WTC11 (cell line): Measurements from ENCODE around the gene PRR19. TPM values are rescaled to one million over a fixed set of nuclear protein-coding genes. Genes with fewer than 3 reads are reported as not detected.

Source experiments
- ATAC-seq: fragments of 200-7000 bp; cut with Tn5 transposase; 2 replicates; pipeline ENCODE4 v1.10.0; 2021; ENCODE audit warnings: mild to moderate bottlenecking, moderate library complexity
- CTCF ChIA-PET: fragments of 300-600 bp; sonication (Branson Sonifier 250); formaldehyde crosslinking; loops from one replicate; lab custom pipeline; 2021; ENCODE audit warnings: antibody characterized with exemption; lab: Charles Lee
- POLR2A ChIA-PET: fragments of 350-600 bp; sonication (Branson Sonifier 250); formaldehyde crosslinking; loops from one replicate; lab custom pipeline; 2021; ENCODE audit warnings: antibody characterized with exemption; lab: Charles Lee
- DNase-seq: peaks from one replicate; pipeline ENCODE4 v3.0.0; 2021; ENCODE audit warnings: low spot score
- H3K27ac Mint-ChIP-seq: 2 replicates; pipeline ENCODE4 v1.8.0; 2021; ENCODE audit warnings: mixed read lengths
- H3K27me3 Mint-ChIP-seq: 2 replicates; pipeline ENCODE4 v1.8.0; 2021; ENCODE audit warnings: low read depth, mild to moderate bottlenecking, moderate library complexity, mixed read lengths
- H3K36me3 Mint-ChIP-seq: 2 replicates; pipeline ENCODE4 v1.8.0; 2021; ENCODE audit warnings: mixed read lengths
- H3K4me1 Mint-ChIP-seq: 2 replicates; pipeline ENCODE4 v1.8.0; 2022; ENCODE audit warnings: mixed read lengths
- H3K4me3 Mint-ChIP-seq: 2 replicates; pipeline ENCODE4 v1.8.0; 2021; ENCODE audit warnings: mild to moderate bottlenecking, moderate library complexity, mixed read lengths
- H3K9me3 Mint-ChIP-seq: 2 replicates; pipeline ENCODE4 v1.8.0; 2021; ENCODE audit warnings: mixed read lengths
- ARID4B ChIP-seq: sonication (generic); formaldehyde crosslinking; IDR thresholded peaks from 2 replicates; pipeline ENCODE4 v1.8.0; 2023; ENCODE audit warnings: missing genetic modification reagents, mild to moderate bottlenecking, borderline replicate concordance
- CTCF ChIP-seq: fragments of 200-600 bp; IDR thresholded peaks from 2 replicates; pipeline ENCODE4 v1.8.0; 2022; ENCODE audit warnings: antibody characterized with exemption
- ESRRA ChIP-seq: sonication (generic); formaldehyde crosslinking; IDR thresholded peaks from 2 replicates; pipeline ENCODE4 v1.8.1; 2022; ENCODE audit warnings: mild to moderate bottlenecking, missing genetic modification reagents, borderline replicate concordance
- ETV6 ChIP-seq: sonication (generic); formaldehyde crosslinking; IDR thresholded peaks from 2 replicates; pipeline ENCODE4 v1.8.1; 2022; ENCODE audit warnings: mild to moderate bottlenecking, missing genetic modification reagents
- FOXK1 ChIP-seq: sonication (generic); formaldehyde crosslinking; IDR thresholded peaks from 2 replicates; pipeline ENCODE4 v1.8.0; 2022; ENCODE audit warnings: mild to moderate bottlenecking, moderate library complexity, missing genetic modification reagents
- FOXP4 ChIP-seq: sonication (generic); formaldehyde crosslinking; IDR thresholded peaks from 2 replicates; pipeline ENCODE4 v1.8.0; 2022; ENCODE audit warnings: mild to moderate bottlenecking, missing genetic modification reagents
- IRF2 ChIP-seq: sonication (generic); formaldehyde crosslinking; IDR thresholded peaks from 2 replicates; pipeline ENCODE4 v1.8.0; 2022; ENCODE audit warnings: low read depth, missing genetic modification reagents, borderline replicate concordance
- JAZF1 ChIP-seq: fragments of 250-450 bp; sonication (Bioruptor Pico); IDR thresholded peaks from 2 replicates; pipeline ENCODE4 v1.9.0; 2021; ENCODE audit warnings: moderate library complexity, mild to moderate bottlenecking, inconsistent platforms
- KAT7 ChIP-seq: sonication (generic); formaldehyde crosslinking; IDR thresholded peaks from 2 replicates; pipeline ENCODE4 v1.8.1; 2023; ENCODE audit warnings: missing genetic modification reagents, mild to moderate bottlenecking, borderline replicate concordance
- NFATC4 ChIP-seq: fragments of 250-450 bp; sonication (Bioruptor Pico); IDR thresholded peaks from 2 replicates; pipeline ENCODE4 v1.9.0; 2021; ENCODE audit warnings: mild to moderate bottlenecking
- PRRX2 ChIP-seq: fragments of 250-450 bp; sonication (Bioruptor Pico); IDR thresholded peaks from 2 replicates; pipeline ENCODE4 v1.8.0; 2021; ENCODE audit warnings: mild to moderate bottlenecking
- TEAD4 ChIP-seq: sonication (generic); formaldehyde crosslinking; IDR thresholded peaks from 2 replicates; pipeline ENCODE4 v1.8.0; 2022; ENCODE audit warnings: mild to moderate bottlenecking, missing genetic modification reagents
- TP53 ChIP-seq: sonication (generic); formaldehyde crosslinking; IDR thresholded peaks from 2 replicates; pipeline ENCODE4 v1.8.1; 2023; ENCODE audit warnings: mild to moderate bottlenecking, missing genetic modification reagents
- ZBTB43 ChIP-seq: sonication (generic); formaldehyde crosslinking; IDR thresholded peaks from 2 replicates; pipeline ENCODE4 v1.8.1; 2023; ENCODE audit warnings: mild to moderate bottlenecking, missing genetic modification reagents
- ZNF219 ChIP-seq: sonication (generic); formaldehyde crosslinking; IDR thresholded peaks from 2 replicates; pipeline ENCODE4 v1.8.0; 2023; ENCODE audit warnings: missing genetic modification reagents, mild to moderate bottlenecking, borderline replicate concordance
- ZNF232 ChIP-seq: sonication (generic); formaldehyde crosslinking; IDR thresholded peaks from 2 replicates; pipeline ENCODE4 v1.8.0; 2022; ENCODE audit warnings: mild to moderate bottlenecking, missing genetic modification reagents
- ZNF396 ChIP-seq: fragments of 250-450 bp; sonication (Bioruptor Pico); IDR thresholded peaks from 2 replicates; pipeline ENCODE4 v1.8.0; 2021; ENCODE audit warnings: mild to moderate bottlenecking, moderate library complexity, borderline replicate concordance
- ZNF416 ChIP-seq: fragments of 250-450 bp; sonication (Bioruptor Pico); IDR thresholded peaks from 2 replicates; pipeline ENCODE4 v1.9.0; 2021; ENCODE audit warnings: mild to moderate bottlenecking, inconsistent platforms
- ZNF423 ChIP-seq: fragments of 250-450 bp; sonication (Bioruptor Pico); IDR thresholded peaks from 2 replicates; pipeline ENCODE4 v2.1.2; 2022; ENCODE audit warnings: mild to moderate bottlenecking, moderate library complexity
- ZNF425 ChIP-seq: fragments of 250-450 bp; sonication (Bioruptor Pico); conservative IDR thresholded peaks from 2 replicates; pipeline ENCODE4 v1.9.0; 2021; ENCODE audit warnings: mild to moderate bottlenecking
- ZNF671 ChIP-seq: fragments of 250-450 bp; sonication (Bioruptor Pico); IDR thresholded peaks from 2 replicates; pipeline ENCODE4 v1.8.0; 2021; ENCODE audit warnings: mild to moderate bottlenecking
- total RNA-seq: library from RNA; stranded (reverse); gene quantifications from 3 replicates; pipeline ENCODE4 v1.2.3, GENCODE V29; 2021

Gene PRR19
- total RNA-seq, 1 experiment from 2014 or later: 3.7 TPM

- peak overlapping the region; percentile 85 for H3K27ac Mint-ChIP-seq
- CTCF ChIA-PET: interaction anchor here (0.6 to 3.6 kb wide), 10 partner anchors 14 to 150 kb away, joined by 3 to 30 read pairs (median 6); partner anchors contain the start of gene TMEM145
Measured at GRCh38 chr19:42295831-42296525, 6.0 kb upstream of the PRR19 start.

GRCh38 chr19:42297039-42297438 is 4.9 kb upstream of the PRR19 start:
- Mint-ChIP-seq H3K4me1 (peaks cover 16% of the 10 kb centered on the region), H3K4me3 (no peak overlapping the region)
- no peak for DNase-seq

More at GRCh38 chr19:42295831-42296525, 6.0 kb upstream of the PRR19 start:
- ATAC-seq (peak; percentile 86), DNase-seq (peak; percentile 97)
- H3K36me3 Mint-ChIP-seq: peaks cover 28% of the 10 kb centered on the region
- H3K4me3 Mint-ChIP-seq: no peak overlapping the region
- POLR2A ChIA-PET: no interaction called here
- H3K27me3 Mint-ChIP-seq: no peaks in the 10 kb centered on the region
- peak; percentile 72; the same call in 1 of the 2 replicates for TF ChIP-seq ETV6 (CRISPR knock-in tag)
- peak; percentile 96 for TF ChIP-seq CTCF
- TF ChIP-seq FOXK1 (CRISPR knock-in tag): no peak; the same call in 1 of the 2 replicates
- TF ChIP-seq ZNF232 (CRISPR knock-in tag): no peak
- peak; percentile 8; the same call in 1 of the 2 replicates for TF ChIP-seq FOXP4 (CRISPR knock-in tag)
- no peak for TF ChIP-seq KAT7 (CRISPR knock-in tag)
- TF ChIP-seq NFATC4: 0 out of 2 replicates have a peak, but pooled peaks have one; percentile 48
- no peak for TF ChIP-seq ESRRA (CRISPR knock-in tag)
- no peak for TF ChIP-seq IRF2 (CRISPR knock-in tag)
- TF ChIP-seq JAZF1 (CRISPR knock-in tag): no peak
- TF ChIP-seq TEAD4 (CRISPR knock-in tag): no peak
- TF ChIP-seq PRRX2 (CRISPR knock-in tag): 0 out of 2 replicates have a peak, but pooled peaks have one; percentile 34
- no peak for TF ChIP-seq TP53 (CRISPR knock-in tag)
- peak; percentile 73; the same call in 1 of the 2 replicates for TF ChIP-seq ZNF423 (CRISPR knock-in tag)
- H3K4me1 Mint-ChIP-seq: peaks cover 16% of the 10 kb centered on the region
- no peaks in the 10 kb centered on the region for H3K9me3 Mint-ChIP-seq

More at GRCh38 chr19:42297039-42297438, 4.9 kb upstream of the PRR19 start:
- TF ChIP-seq ZBTB43 (CRISPR knock-in tag): no peak
- no peak for TF ChIP-seq ZNF416 (CRISPR knock-in tag)
- TF ChIP-seq ZNF396 (CRISPR knock-in tag): no peak
- no peak for TF ChIP-seq TP53 (CRISPR knock-in tag)
- no peak for TF ChIP-seq ZNF219
- TF ChIP-seq ZNF425: no peak
- TF ChIP-seq ZNF671 (CRISPR knock-in tag): no peak
- no peak for TF ChIP-seq ARID4B (CRISPR knock-in tag)
- peak overlapping the region; percentile 15; the same call in 1 of the 2 replicates for H3K27ac Mint-ChIP-seq
- CTCF ChIA-PET: interaction anchor here (0.7 to 3.6 kb wide), 6 partner anchors 16 to 73 kb away, joined by 3 to 30 read pairs (median 6); no protein-coding TSS in a partner anchor
- H3K9me3 Mint-ChIP-seq: no peaks in the 10 kb centered on the region
- peaks cover 27% of the 10 kb centered on the region for H3K36me3 Mint-ChIP-seq
- POLR2A ChIA-PET: interaction anchor here (1.2 kb wide), 1 partner anchor 14 kb away, joined by 3 read pairs; no protein-coding TSS in a partner anchor
- no peaks in the 10 kb centered on the region for H3K27me3 Mint-ChIP-seq
- no peak for ATAC-seq
